Heart left ventricle (tissue), 16 donors: Measurements from ENCODE around the gene NR1I2. TPM values are rescaled to one million over a fixed set of nuclear protein-coding genes. Genes with fewer than 3 reads are reported as not detected.

Experiments
- ATAC-seq, 4 donors: fragments of 200-7000 bp; cut with Tn5 transposase; one replicate each; pipeline ENCODE4 v1.9.1; 2020 to 2022; ENCODE audit warnings: moderate library complexity in 4 of 4, mild to moderate bottlenecking in 3 of 4, moderate number of reproducible peaks in 1 of 4
- DNase-seq, 5 donors: peaks; one replicate each; pipeline ENCODE4 v3.0.0-alpha.2; 2020
- H3K27ac ChIP-seq, 12 donors: fragments of 200-600 bp; sonication (generic) in 4 of 12; one replicate each; pipeline versions ENCODE4 v1.5.0 to v1.8.0; 2016 to 2022; ENCODE audit warnings: mild to moderate bottlenecking in 2 of 12
- H3K27me3 ChIP-seq, 9 donors: fragments of 200-600 bp; sonication (generic) in 2 of 9; one replicate each; pipeline versions ENCODE4 v1.5.1 to v1.8.0; 2016 to 2022; ENCODE audit warnings: mild to moderate bottlenecking in 3 of 9
- H3K36me3 ChIP-seq, 9 donors: fragments of 200-600 bp; sonication (generic) in 2 of 9; one replicate each; pipeline versions ENCODE4 v1.5.0 to v1.8.0; 2018 to 2022; ENCODE audit warnings: mild to moderate bottlenecking in 2 of 9
- H3K4me1 ChIP-seq, 12 donors: fragments of 200-600 bp; sonication (generic) in 4 of 12; one replicate each; pipeline versions ENCODE4 v1.5.0 to v1.8.0; 2016 to 2022; ENCODE audit warnings: mild to moderate bottlenecking in 3 of 12
- H3K4me3 ChIP-seq, 12 donors: fragments of 200-600 bp; sonication (generic) in 4 of 12; one replicate each; pipeline versions ENCODE4 v1.5.0 to v1.8.0; 2017 to 2022; ENCODE audit warnings: mild to moderate bottlenecking in 9 of 12, moderate library complexity in 4 of 12
- H3K9me3 ChIP-seq, 12 donors: fragments of 200-600 bp; sonication (generic) in 4 of 12; one replicate each; pipeline versions ENCODE4 v1.5.0 to v1.8.0; 2016 to 2022; ENCODE audit warnings: mild to moderate bottlenecking in 1 of 12
- CTCF ChIP-seq, 12 donors: fragments of 200-600 bp; sonication (generic) in 4 of 12; IDR thresholded peaks; one replicate each; pipeline versions ENCODE4 v1.5.0 to v1.8.0; 2018 to 2022; ENCODE audit warnings: antibody characterized with exemption in 12 of 12, mild to moderate bottlenecking in 5 of 12
- POLR2A ChIP-seq, 2 donors: fragments of 450-650 bp; IDR thresholded peaks; one replicate each; pipeline ENCODE4 v1.6.1; 2017; ENCODE audit warnings: antibody characterized with exemption in 2 of 2, mild to moderate bottlenecking in 2 of 2, moderate library complexity in 2 of 2
- WGBS, 4 donors: extraction: QIAGEN DNeasy Blood & Tissue Kit in 2 of 4; methylation state at CpG; one replicate each; pipeline versions ENCODE4 v1.1.5 to v1.1.7; 2013 to 2018; 5-methylcytosine and 5-hydroxymethylcytosine counted together
- intact Hi-C, 10 donors: fragments of 100-400 bp; cut with DNase I; formaldehyde crosslinking; loops; one replicate each; pipeline versions ENCODE4 v1.11.1 to v1.14.2; 2022
- polyA plus RNA-seq, 2 donors: library from polyadenylated mRNA; stranded (reverse); fragments of 200-250 nt; gene quantifications; one replicate each; pipeline ENCODE4 v1.2.3, GENCODE V29; 2013
- total RNA-seq, 9 donors: library from RNA; depleted of rRNA in 2 of 9; stranded (reverse); fragments of >200 nt in 2 of 9; fragmentation: NEBNext Ultra II Directional in 3 of 9; extraction: Animal tissue kit (Norgen Biotek cat#: 25700) in 3 of 9; gene quantifications; one replicate each; pipeline versions ENCODE4 v1.1.0 to v1.2.4, GENCODE V29; 2016 to 2023
- donor health status: ischemic (EF 13 %, LVEDD 7.1; RV severe dilation, severe dysfunction).
- donor health status: healthy with polysubstance abuse.
- donor health status: DM: no; HTN: yes; CAD: no.
- donor health status: DM: no; HTN: no; CAD: no.
- donor health status: ischemic (EF 25% LVEDD 6.9; RV normal size, moderate dysfunction).
- donor health status: ischemic (EF 25% LVEDD 5.7; RV mildly dilated, moderate dysfunction).
- donor health status: healthy.
- donor health status: DM: yes; HTN: yes; CAD: no.
- donor health status: ischemic (EF 35%, LVEDD 5.7; RV mildly dilated, moderate dysfunction).
- donor health status: nonischemic (EF 11% LVEDD 7.7; RV severe dilation, severe dysfunction).
- donor health status: DM: yes; HTN: yes; CAD: no.
- donor health status: PGD.
- donor health status: ischemic (EF 29% LVEDD 5.4; RV normal size, mild dysfunction).
- donor health status: nonischemic (EF 23%, LVEDD 6.1; RV moderate dilation, normal function).

NR1I2 gene
- total and polyA plus RNA-seq, 11 donors, result 0.07 to 0.29 (median 0.15) TPM; not detected in 4

- DNase-seq, result peak in 4 of 5 donors; percentile 30 to 86 (median 66)
- WGBS, 4 donors, result 59 to 66% (median 61%) methylated on average over 7 to 8 of the region's 8 CpGs
- peak; percentile 71 to 79 (median 72) for ATAC-seq
- TF ChIP-seq CTCF (IDR thresholded peaks at IDR 0.05), result peak in 1 of 12 donors; percentile 5
- no peak for TF ChIP-seq POLR2A (IDR thresholded peaks at IDR 0.05)
- intact Hi-C loops, result loop anchor here in 1 of 10 donors (10.0 kb wide), 1 partner anchor 98 kb away; no protein-coding TSS in a partner anchor
- Histone ChIP-seq H3K9me3 (no peaks in the 10 kb centered on the region), H3K27me3 (peaks cover 0 to 7% (median 0%) of the 10 kb centered on the region in 9 donors), H3K4me1 (peaks cover 0 to 28% (median 10%) of the 10 kb centered on the region in 12 donors), H3K27ac (no peak overlapping the region), H3K36me3 (no peaks in the 10 kb centered on the region), H3K4me3 (no peak overlapping the region)
These were observed 30.7 kb downstream of the NR1I2 start for GRCh38 chr3:119812491-119813058.

- TF ChIP-seq CTCF (IDR thresholded peaks at IDR 0.05) (no peak), POLR2A (IDR thresholded peaks at IDR 0.05) (no peak)
- WGBS, 4 donors, result 88 to 92% (median 89%) methylated on average over 3 to 8 of the region's 8 CpGs
- Histone ChIP-seq H3K27ac (no peak overlapping the region), H3K4me3 (no peak overlapping the region), H3K36me3 (no peaks in the 10 kb centered on the region), H3K4me1 (peaks cover 0 to 16% (median under 1%) of the 10 kb centered on the region in 12 donors), H3K9me3 (no peaks in the 10 kb centered on the region), H3K27me3 (no peaks in the 10 kb centered on the region)
- DNase-seq (no peak), ATAC-seq (no peak)
- intact Hi-C loops, result loop anchor here in 1 of 10 donors (10.0 kb wide), 1 partner anchor 101 kb away; no protein-coding TSS in a partner anchor
These were observed 33.8 kb downstream of the NR1I2 start for GRCh38 chr3:119815716-119816115.

GRCh38 chr3:119817071-119817470, 35.2 kb downstream of the NR1I2 start:
- TF ChIP-seq CTCF (IDR thresholded peaks at IDR 0.05) (no peak), POLR2A (IDR thresholded peaks at IDR 0.05) (no peak)
- peak in 2 of 5 donors; percentile 41 to 51 for DNase-seq
- no peak overlapping the region for H3K4me3 ChIP-seq
- no peaks in the 10 kb centered on the region for H3K9me3 ChIP-seq
- no peaks in the 10 kb centered on the region for H3K36me3 ChIP-seq
- intact Hi-C loops, result loop anchor here in 1 of 10 donors (10.0 kb wide), 1 partner anchor 102 kb away; no protein-coding TSS in a partner anchor
- no peak overlapping the region for H3K27ac ChIP-seq
- WGBS, 4 donors, result 26 to 68% (median 59%) methylated on average over 6 to 12 of the region's 12 CpGs; no CpG with 5 or more reads in 1 of the 4 donors
- no peaks in the 10 kb centered on the region for H3K27me3 ChIP-seq
- H3K4me1 ChIP-seq, result peaks cover 0 to 16% (median 0%) of the 10 kb centered on the region in 12 donors
- peak; percentile 16 to 63 (median 49) for ATAC-seq

- DNase-seq (no peak), ATAC-seq (peak in 1 of 4 donors; percentile 29)
- Histone ChIP-seq H3K9me3 (no peaks in the 10 kb centered on the region), H3K4me3 (no peak overlapping the region), H3K36me3 (no peaks in the 10 kb centered on the region), H3K27me3 (no peaks in the 10 kb centered on the region), H3K27ac (no peak overlapping the region), H3K4me1 (peaks cover 0 to 14% (median 0%) of the 10 kb centered on the region in 12 donors)
- TF ChIP-seq CTCF (IDR thresholded peaks at IDR 0.05), result no peak
- no peak for TF ChIP-seq POLR2A (IDR thresholded peaks at IDR 0.05)
- 64 to 82% (median 75%) methylated on average over 13 of the region's 13 CpGs for WGBS, 4 donors
- intact Hi-C loops, result loop anchor here in 1 of 10 donors (10.0 kb wide), 1 partner anchor 103 kb away; no protein-coding TSS in a partner anchor
These were observed 35.9 kb downstream of the NR1I2 start for GRCh38 chr3:119817583-119818363.
